ENCODE results near the gene ROBO1.

The ROBO1 gene

DNA sequence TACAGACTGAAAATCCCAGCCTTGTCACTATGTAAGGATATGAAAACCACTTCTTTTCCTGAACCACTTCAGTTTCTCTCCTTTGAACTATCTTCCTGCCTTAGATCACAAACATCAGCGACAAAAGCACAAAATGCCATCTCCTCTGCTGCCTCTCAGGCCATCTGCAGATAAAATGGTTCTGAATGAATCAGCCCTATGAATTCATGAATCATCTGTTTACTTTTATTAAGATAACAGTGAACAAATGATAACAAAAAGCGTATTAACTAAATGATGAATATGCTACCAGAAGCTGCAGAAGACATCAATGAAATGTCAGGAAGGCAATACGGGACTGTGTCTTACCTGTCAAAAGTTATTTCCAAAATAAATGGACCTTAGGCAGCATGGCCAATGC is 928.1 kb downstream of the ROBO1 start:
- peak; percentile 27 for DNase-seq (ENCODE audit: low spot score)

GRCh38 chr3:78838362-78838761 is 929.4 kb downstream of the ROBO1 start:
- no peak for DNase-seq (ENCODE audit: low spot score)

GRCh38 chr3:78834910-78835309 is 932.9 kb downstream of the ROBO1 start:
- no peak for DNase-seq (ENCODE audit: low spot score)

- no peak for DNase-seq (ENCODE audit: low spot score)
These were observed 935.0 kb downstream of the ROBO1 start for GRCh38 chr3:78832785-78833204.

DNA sequence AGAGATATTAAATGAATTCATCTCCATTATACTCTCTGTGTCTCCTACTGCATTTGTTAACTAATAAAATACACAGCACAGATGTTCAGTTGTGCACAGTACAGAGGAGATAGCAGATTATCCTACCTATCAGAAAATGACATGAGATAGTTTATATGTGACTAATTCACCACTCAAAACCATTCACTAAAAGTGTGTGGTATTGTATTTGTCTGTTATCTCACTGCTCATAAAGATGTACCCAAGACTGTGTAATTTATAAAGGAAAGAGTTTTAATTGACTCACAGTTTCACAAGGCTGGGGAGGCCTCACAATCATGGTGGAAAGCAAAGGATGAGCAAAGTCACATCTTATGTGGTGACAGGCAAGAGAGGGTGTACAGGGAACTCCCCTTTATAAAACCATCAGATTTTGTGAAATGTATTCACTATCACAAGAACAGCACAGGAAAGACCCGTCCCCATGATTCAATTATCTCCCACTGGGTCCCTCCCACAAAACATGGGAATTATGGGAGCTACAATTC is 936.3 kb downstream of the ROBO1 start:
- DNase-seq (ENCODE audit: low spot score), result no peak

DNA sequence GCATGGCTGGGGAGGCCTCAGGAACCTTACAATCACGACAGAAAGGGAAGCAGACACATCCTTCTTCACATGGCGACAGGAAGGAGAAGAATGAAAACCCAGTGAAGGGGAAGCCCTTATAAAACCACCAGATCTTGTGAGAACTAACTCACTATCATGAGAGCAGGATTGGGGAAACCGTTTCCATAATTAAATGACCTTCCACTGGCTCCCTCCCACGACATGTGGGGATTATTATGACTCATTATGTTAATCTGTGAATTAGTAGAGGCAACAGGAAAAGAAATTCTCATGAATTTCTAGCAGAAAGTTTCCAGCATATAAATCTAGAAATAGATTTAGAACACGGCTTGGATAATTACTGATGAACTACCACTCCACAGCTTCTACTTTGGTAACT is 937.3 kb downstream of the ROBO1 start:
- DNase-seq (ENCODE audit: low spot score), result no peak

DNA sequence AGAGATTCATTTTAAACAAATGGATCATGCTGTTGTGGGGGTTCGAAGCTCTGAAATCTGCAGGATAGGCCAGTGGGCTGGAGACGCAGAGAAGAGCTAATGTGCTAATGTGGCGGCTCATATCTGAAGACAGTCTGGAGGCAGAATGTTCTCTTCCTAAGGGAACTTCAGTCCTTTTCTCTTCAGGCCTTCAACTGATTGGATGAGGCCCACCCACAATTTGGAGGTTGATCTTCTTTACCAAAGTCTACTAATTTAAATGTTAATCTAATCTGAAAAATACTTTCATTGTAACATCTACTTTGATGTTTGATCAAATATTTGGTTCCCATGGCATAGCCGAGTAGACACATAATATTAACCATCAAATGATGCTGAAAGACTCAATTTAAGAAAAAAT is 940.2 kb downstream of the ROBO1 start:
- DNase-seq (ENCODE audit: low spot score), result no peak

- DNase-seq (ENCODE audit: low spot score), result no peak
These were observed 942.0 kb downstream of the ROBO1 start for GRCh38 chr3:78825858-78826215.

- DNase-seq (ENCODE audit: low spot score), result no peak
These were observed 942.5 kb downstream of the ROBO1 start for GRCh38 chr3:78825118-78825857.

DNA sequence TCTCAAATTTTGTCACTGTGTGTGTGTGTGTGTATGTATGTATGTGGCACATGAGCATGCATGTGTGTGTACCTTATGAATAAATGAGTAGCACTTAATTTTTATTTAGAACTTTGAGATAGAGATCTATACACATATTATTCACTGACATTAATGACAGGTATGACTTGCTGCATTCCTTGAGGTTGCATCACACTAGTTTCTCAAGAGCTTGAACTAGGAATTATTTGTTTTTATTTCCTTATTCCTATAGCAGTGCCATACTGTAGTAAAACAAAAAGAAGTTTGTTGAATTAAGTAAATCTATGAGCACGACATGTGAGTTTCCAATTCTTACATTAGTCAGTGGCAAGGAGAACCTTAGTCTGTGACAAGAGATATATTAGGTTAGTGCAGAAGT is 943.9 kb downstream of the ROBO1 start:
- no peak for DNase-seq (ENCODE audit: low spot score)

- no peak for DNase-seq (ENCODE audit: low spot score)
These were observed 944.4 kb downstream of the ROBO1 start for GRCh38 chr3:78823434-78823833.

- DNase-seq (ENCODE audit: low spot score), result no peak
These were observed 945.1 kb downstream of the ROBO1 start for GRCh38 chr3:78822726-78823125.

GRCh38 chr3:78820542-78820941 is 947.3 kb downstream of the ROBO1 start:
- DNase-seq (ENCODE audit: low spot score), result no peak

- DNase-seq (ENCODE audit: low spot score), result no peak
These were observed 949.4 kb downstream of the ROBO1 start for GRCh38 chr3:78818161-78818985.

DNA sequence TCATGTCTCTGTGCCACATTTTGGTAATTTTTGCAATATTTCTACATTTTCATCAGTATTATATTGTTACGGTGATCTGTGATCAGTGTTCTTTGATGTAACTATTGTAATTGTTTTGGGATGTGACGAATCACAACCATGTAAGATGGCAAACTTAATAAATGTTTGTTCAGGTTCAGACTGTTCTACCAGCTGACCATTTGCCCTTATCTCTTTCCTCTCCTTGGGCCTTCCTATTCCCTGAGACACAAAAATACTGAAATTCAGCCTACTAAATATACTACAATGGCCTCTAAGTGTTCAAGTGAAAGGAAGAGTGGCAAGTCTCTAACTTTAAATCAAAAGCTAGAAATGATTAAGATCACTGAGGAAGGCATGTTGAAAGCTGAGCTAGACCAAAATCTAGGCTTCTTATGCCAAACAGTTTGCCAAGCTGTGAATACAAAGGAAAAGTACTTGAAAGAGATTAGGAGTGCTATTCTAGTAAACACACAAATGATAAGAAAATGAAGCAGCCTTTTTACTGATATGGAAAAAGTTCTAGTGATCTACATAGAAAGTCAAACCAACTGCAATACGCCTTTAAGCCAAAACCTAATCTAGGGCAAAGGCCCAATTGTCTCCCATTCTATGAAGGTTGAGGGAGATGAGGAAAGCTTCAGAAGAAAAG is 952.8 kb downstream of the ROBO1 start:
- no peak for DNase-seq (ENCODE audit: low spot score)

GRCh38 chr3:78812166-78812565 is 955.6 kb downstream of the ROBO1 start:
- no peak for DNase-seq (ENCODE audit: low spot score)

- no peak for DNase-seq (ENCODE audit: low spot score)
These were observed 957.8 kb downstream of the ROBO1 start for GRCh38 chr3:78809966-78810365.

DNA sequence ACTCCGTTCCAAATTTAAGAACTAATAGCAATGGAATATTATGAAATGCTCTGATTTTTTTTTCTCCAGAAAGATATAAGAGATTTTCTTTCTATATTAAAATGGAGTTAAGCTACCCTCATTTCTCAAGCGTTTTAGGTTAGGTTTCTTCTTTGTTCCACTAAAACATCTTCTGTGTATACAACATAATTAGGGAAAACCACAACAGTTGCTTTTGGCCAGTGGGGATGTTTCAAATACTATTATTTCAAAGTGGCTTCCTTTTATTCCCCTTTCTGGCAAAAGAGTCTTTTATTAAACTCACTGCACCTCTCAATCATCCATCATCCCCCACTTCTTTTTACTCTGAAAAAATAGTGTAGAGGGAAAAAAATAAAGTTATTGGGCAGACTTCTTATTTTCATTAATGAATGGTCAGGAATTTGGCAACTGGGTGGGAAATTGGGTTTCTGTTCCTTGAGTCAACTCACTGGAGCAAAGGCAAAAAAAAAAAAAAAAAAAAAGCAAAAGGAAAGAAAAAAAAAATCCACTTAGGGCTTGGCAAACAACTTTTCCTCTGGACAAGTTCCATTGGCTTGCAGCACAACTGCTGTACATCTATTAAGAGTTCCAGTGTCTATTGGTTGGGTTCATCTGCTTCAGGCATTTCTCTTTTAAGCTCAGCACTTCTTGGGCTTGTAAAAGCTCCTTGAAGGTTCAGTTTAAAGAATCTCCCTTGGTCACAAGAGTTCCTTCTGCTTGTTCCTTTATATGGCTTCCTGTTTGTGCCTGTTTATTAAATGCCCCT is 963.4 kb downstream of the ROBO1 start:
- peak; percentile 28 for DNase-seq (ENCODE audit: low spot score)

- no peak for DNase-seq (ENCODE audit: low spot score)
These were observed 965.3 kb downstream of the ROBO1 start for GRCh38 chr3:78802562-78802930.

DNA sequence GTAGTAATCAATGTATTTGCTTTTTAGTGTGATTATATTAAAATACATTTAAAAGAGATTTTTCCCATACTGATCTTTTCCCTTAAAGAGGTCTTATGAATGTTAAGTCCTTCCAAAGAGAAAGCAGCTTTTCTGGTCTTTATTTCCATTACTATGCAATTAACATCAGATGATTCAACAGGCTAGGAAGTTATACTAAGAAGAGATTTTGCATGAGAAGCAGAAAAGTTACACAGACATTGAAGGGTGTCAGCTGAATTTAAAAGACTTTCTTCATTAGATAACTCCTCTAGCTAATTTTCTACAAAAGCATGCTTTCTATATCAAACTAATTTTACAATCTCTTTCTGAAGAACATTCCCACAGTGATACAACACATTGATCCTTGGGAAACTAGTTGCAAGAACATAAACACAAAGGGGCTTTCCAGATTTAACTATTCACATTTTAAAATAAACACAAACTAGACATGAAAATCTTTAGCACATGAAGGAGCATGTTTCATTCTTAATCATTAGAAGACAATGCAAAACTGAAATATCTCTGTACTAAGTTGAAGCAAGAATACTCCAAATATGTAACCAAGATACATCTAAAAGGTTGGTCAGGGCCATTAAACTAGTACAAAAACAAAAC is 965.8 kb downstream of the ROBO1 start:
- DNase-seq (ENCODE audit: low spot score), result no peak

- DNase-seq (ENCODE audit: low spot score), result no peak
These were observed 968.1 kb downstream of the ROBO1 start for GRCh38 chr3:78799681-78800080.

All from Ammon's horn (tissue), 1 donor.